ENCODE data around the gene OTOG. TPM values are rescaled to one million over a fixed set of nuclear protein-coding genes. Genes with fewer than 3 reads are reported as not detected.

The OTOG gene
- total RNA-seq, 1 experiment from 2014 or later, result not detected

GRCh38 chr11:17590463-17590862 lies 43.4 kb downstream of the OTOG start:
- intact Hi-C loops (cut with micrococcal nuclease), result loop anchor here (10.0 kb wide), 1 partner anchor 234 kb away; no protein-coding TSS in a partner anchor
- CTCF ChIA-PET, result no interaction called here
- Mint-ChIP-seq H3K27ac (ENCODE audit: low read depth, unreplicated experiment) (no peak overlapping the region), H3K9me3 (ENCODE audit: unreplicated experiment) (no peaks in the 10 kb centered on the region), H3K27me3 (ENCODE audit: insufficient read depth, unreplicated experiment) (peaks cover 9% of the 10 kb centered on the region), H3K4me1 (ENCODE audit: insufficient read depth, unreplicated experiment) (no peaks in the 10 kb centered on the region), H3K4me3 (ENCODE audit: unreplicated experiment) (no peak overlapping the region), H3K36me3 (ENCODE audit: insufficient read depth, unreplicated experiment) (peaks cover 12% of the 10 kb centered on the region)
- POLR2A ChIA-PET, result no interaction called here
- no peak for DNase-seq (ENCODE audit: unreplicated experiment)
- no peak for TF ChIP-seq CTCF (IDR thresholded peaks at IDR 0.05; ENCODE audit: unreplicated experiment)
- BruUV-seq (replicated peaks), result no TSS peak

GRCh38 chr11:17591293-17591692 lies 44.2 kb downstream of the OTOG start:
- intact Hi-C loops (cut with micrococcal nuclease), result loop anchor here (10.0 kb wide), 1 partner anchor 234 kb away; no protein-coding TSS in a partner anchor
- TF ChIP-seq CTCF (IDR thresholded peaks at IDR 0.05; ENCODE audit: unreplicated experiment), result no peak
- Mint-ChIP-seq H3K36me3 (ENCODE audit: insufficient read depth, unreplicated experiment) (peaks cover 12% of the 10 kb centered on the region), H3K27ac (ENCODE audit: low read depth, unreplicated experiment) (no peak overlapping the region), H3K9me3 (ENCODE audit: unreplicated experiment) (no peaks in the 10 kb centered on the region), H3K27me3 (ENCODE audit: insufficient read depth, unreplicated experiment) (peaks cover 12% of the 10 kb centered on the region), H3K4me3 (ENCODE audit: unreplicated experiment) (no peak overlapping the region), H3K4me1 (ENCODE audit: insufficient read depth, unreplicated experiment) (no peaks in the 10 kb centered on the region)
- no peak for DNase-seq (ENCODE audit: unreplicated experiment)
- ChIA-PET POLR2A (no interaction called here), CTCF (interaction anchor here (3.0 kb wide), 1 partner anchor 10 kb away, joined by 8 read pairs; no protein-coding TSS in a partner anchor)
- BruUV-seq (replicated peaks), result no TSS peak

GRCh38 chr11:17593466-17594245 lies 46.6 kb downstream of the OTOG start:
- no TSS peak for BruUV-seq (replicated peaks)
- no peaks in the 10 kb centered on the region for H3K9me3 Mint-ChIP-seq (ENCODE audit: unreplicated experiment)
- peaks cover 21% of the 10 kb centered on the region for H3K27me3 Mint-ChIP-seq (ENCODE audit: insufficient read depth, unreplicated experiment)
- H3K27ac Mint-ChIP-seq (ENCODE audit: low read depth, unreplicated experiment), result no peak overlapping the region
- no peak for DNase-seq (ENCODE audit: unreplicated experiment)
- peaks cover 12% of the 10 kb centered on the region for H3K36me3 Mint-ChIP-seq (ENCODE audit: insufficient read depth, unreplicated experiment)
- CTCF ChIA-PET, result interaction anchor here (0.6 to 3.0 kb wide), 5 partner anchors 8 to 385 kb away, joined by 3 to 8 read pairs (median 3); no protein-coding TSS in a partner anchor
- no peaks in the 10 kb centered on the region for H3K4me1 Mint-ChIP-seq (ENCODE audit: insufficient read depth, unreplicated experiment)
- H3K4me3 Mint-ChIP-seq (ENCODE audit: unreplicated experiment), result no peak overlapping the region
- no peak for TF ChIP-seq CTCF (IDR thresholded peaks at IDR 0.05; ENCODE audit: unreplicated experiment)
- POLR2A ChIA-PET, result interaction anchor here (0.5 to 1.0 kb wide), 2 partner anchors 388 to 919 kb away, joined by 3 read pairs; no protein-coding TSS in a partner anchor
- intact Hi-C loops (cut with micrococcal nuclease), result loop anchor here (10.0 kb wide), 1 partner anchor 231 kb away; no protein-coding TSS in a partner anchor

GRCh38 chr11:17594686-17595192 lies 47.7 kb downstream of the OTOG start:
- no peak for DNase-seq (ENCODE audit: unreplicated experiment)
- Mint-ChIP-seq H3K9me3 (ENCODE audit: unreplicated experiment) (no peaks in the 10 kb centered on the region), H3K27me3 (ENCODE audit: insufficient read depth, unreplicated experiment) (peaks cover 21% of the 10 kb centered on the region), H3K4me3 (ENCODE audit: unreplicated experiment) (no peak overlapping the region), H3K4me1 (ENCODE audit: insufficient read depth, unreplicated experiment) (no peaks in the 10 kb centered on the region), H3K27ac (ENCODE audit: low read depth, unreplicated experiment) (no peak overlapping the region), H3K36me3 (ENCODE audit: insufficient read depth, unreplicated experiment) (peaks cover 12% of the 10 kb centered on the region)
- intact Hi-C loops (cut with micrococcal nuclease), result loop anchor here (10.0 kb wide), 1 partner anchor 230 kb away; no protein-coding TSS in a partner anchor
- BruUV-seq (replicated peaks), result no TSS peak
- POLR2A ChIA-PET, result interaction anchor here (0.5 kb wide), 1 partner anchor 918 kb away, joined by 3 read pairs; no protein-coding TSS in a partner anchor
- CTCF ChIA-PET, result interaction anchor here (0.5 to 1.2 kb wide), 3 partner anchors 61 to 383 kb away, joined by 3 to 5 read pairs (median 5); no protein-coding TSS in a partner anchor
- no peak for TF ChIP-seq CTCF (IDR thresholded peaks at IDR 0.05; ENCODE audit: unreplicated experiment)

Measured in MCF 10A (cell line).